Suprapubic skin (tissue), 4 donors: Measurements from ENCODE around the gene TEKT4. TPM values are rescaled to one million over a fixed set of nuclear protein-coding genes. Genes with fewer than 3 reads are reported as not detected.
A peak's percentile ranks its signal among the peaks of the same experiment; 100 is the strongest.
"Not testable (repeated sequence)": the region's sequence is repeated elsewhere in the genome, so short reads cannot be mapped to it uniquely, and the experiment has no call there.

ENCODE experiments used
- DNase-seq, 2 donors: peaks; one replicate each; pipeline ENCODE4 v3.0.0-alpha.2; 2019; ENCODE audit warnings: low spot score in 2 of 2
- H3K27ac ChIP-seq: fragments of 200-600 bp; sonication (generic); one replicate; pipeline ENCODE4 v1.5.1; 2019
- H3K27me3 ChIP-seq: fragments of 200-600 bp; sonication (generic); one replicate; pipeline ENCODE4 v1.5.1; 2019
- H3K36me3 ChIP-seq: fragments of 200-600 bp; sonication (generic); one replicate; pipeline ENCODE4 v1.5.1; 2019
- H3K4me1 ChIP-seq: fragments of 200-600 bp; sonication (generic); one replicate; pipeline ENCODE4 v1.5.1; 2019
- H3K4me3 ChIP-seq: fragments of 200-600 bp; sonication (generic); one replicate; pipeline ENCODE4 v1.5.1; 2019; ENCODE audit warnings: mild to moderate bottlenecking
- H3K9me3 ChIP-seq: fragments of 200-600 bp; sonication (generic); one replicate; pipeline ENCODE4 v1.5.1; 2019
- EP300 ChIP-seq: sonication (generic); formaldehyde crosslinking; IDR thresholded peaks from one replicate; pipeline ENCODE4 v1.6.1; 2017; ENCODE audit warnings: antibody characterized with exemption
- POLR2A ChIP-seq, 2 donors: fragments of 450-650 bp; IDR thresholded peaks; one replicate each; pipeline ENCODE4 v1.6.1; 2017; ENCODE audit warnings: antibody characterized with exemption in 2 of 2, mild to moderate bottlenecking in 2 of 2, moderate library complexity in 2 of 2
- POLR2AphosphoS5 ChIP-seq, 3 donors: sonication (generic); formaldehyde crosslinking; IDR thresholded peaks; one replicate each; pipeline ENCODE4 v1.6.1; 2017; ENCODE audit warnings: antibody characterized with exemption in 3 of 3
- WGBS: methylation state at CpG from one replicate; pipeline ENCODE4 v1.1.5; 2018; 5-methylcytosine and 5-hydroxymethylcytosine counted together
- total RNA-seq, 4 donors: library from RNA; depleted of rRNA; stranded (reverse); fragments of >200 nt; gene quantifications; one replicate each; pipeline ENCODE4 v1.1.0, GENCODE V29; 2016
- TF ChIP-seq, protein P1 (sequence below), 2 donors: fragments of 200-600 bp in 1 of 2; fragments of 450-650 bp in 1 of 2; sonication (generic) in 1 of 2; IDR thresholded peaks; one replicate each; pipeline ENCODE4 v1.5.1; 2016 to 2019; ENCODE audit warnings: antibody characterized with exemption in 2 of 2, mild to moderate bottlenecking in 1 of 2, moderate library complexity in 1 of 2

The TEKT4 gene
- total RNA-seq, 4 donors from 2014 or later, result not detected

DNA sequence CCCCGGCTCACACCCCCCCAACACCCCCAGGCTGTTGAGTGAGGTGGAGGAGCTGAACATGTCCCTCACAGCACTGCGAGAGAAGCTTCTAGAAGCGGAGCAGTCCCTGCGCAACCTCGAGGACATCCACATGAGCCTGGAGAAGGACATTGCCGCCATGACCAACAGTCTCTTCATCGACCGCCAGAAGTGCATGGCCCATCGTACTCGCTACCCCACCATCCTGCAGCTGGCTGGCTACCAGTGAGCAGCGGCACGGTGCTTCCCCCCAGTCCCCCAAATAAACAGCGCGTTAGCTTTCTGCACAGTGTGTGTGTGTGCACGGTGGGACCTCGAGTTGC is 5.3 kb downstream of the TEKT4 start:
- WGBS, result 90% methylated on average over 5 of the region's 16 CpGs
- peaks cover 43% of the 10 kb centered on the region for H3K27me3 ChIP-seq
- no peaks in the 10 kb centered on the region for H3K36me3 ChIP-seq
- H3K4me1 ChIP-seq, result no peaks in the 10 kb centered on the region
- no peaks in the 10 kb centered on the region for H3K9me3 ChIP-seq
- no peak overlapping the region for H3K4me3 ChIP-seq
- TF ChIP-seq POLR2A (IDR thresholded peaks at IDR 0.05), result no peak
- no peak for TF ChIP-seq POLR2AphosphoS5 (IDR thresholded peaks at IDR 0.05)
- TF ChIP-seq EP300, result no peak
- DNase-seq, result peak in 1 of 2 donors; percentile 48
- H3K27ac ChIP-seq, result no peak overlapping the region

DNA sequence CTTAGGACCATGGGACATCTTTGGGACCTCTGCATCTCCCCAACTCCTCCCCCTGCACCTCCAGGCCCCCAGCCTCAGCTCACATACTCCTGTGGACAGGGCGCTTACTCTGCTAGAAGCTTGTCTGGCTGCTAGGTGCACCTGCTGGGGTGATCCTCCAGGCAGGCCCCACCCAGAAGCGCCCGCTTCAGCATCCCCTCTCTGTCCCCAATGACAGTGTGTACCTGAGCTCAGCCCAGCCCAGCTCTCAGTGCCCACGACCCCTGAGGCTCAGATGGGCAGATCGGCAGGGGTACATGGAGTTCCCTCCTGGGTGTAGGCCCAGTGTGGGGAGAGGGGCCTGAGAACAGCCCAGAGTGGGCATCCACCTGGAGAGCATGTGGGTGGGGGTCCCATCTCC is 5.9 kb downstream of the TEKT4 start:
- no peaks in the 10 kb centered on the region for H3K9me3 ChIP-seq
- DNase-seq, result peak in 1 of 2 donors; percentile 32
- no peak overlapping the region for H3K27ac ChIP-seq
- no peaks in the 10 kb centered on the region for H3K4me1 ChIP-seq
- peaks cover 37% of the 10 kb centered on the region for H3K27me3 ChIP-seq
- H3K4me3 ChIP-seq, result no peak overlapping the region
- TF ChIP-seq POLR2AphosphoS5 (IDR thresholded peaks at IDR 0.05), result no peak
- no peak for TF ChIP-seq POLR2A (IDR thresholded peaks at IDR 0.05)
- no peak for TF ChIP-seq EP300
- TF ChIP-seq, protein P1, sequence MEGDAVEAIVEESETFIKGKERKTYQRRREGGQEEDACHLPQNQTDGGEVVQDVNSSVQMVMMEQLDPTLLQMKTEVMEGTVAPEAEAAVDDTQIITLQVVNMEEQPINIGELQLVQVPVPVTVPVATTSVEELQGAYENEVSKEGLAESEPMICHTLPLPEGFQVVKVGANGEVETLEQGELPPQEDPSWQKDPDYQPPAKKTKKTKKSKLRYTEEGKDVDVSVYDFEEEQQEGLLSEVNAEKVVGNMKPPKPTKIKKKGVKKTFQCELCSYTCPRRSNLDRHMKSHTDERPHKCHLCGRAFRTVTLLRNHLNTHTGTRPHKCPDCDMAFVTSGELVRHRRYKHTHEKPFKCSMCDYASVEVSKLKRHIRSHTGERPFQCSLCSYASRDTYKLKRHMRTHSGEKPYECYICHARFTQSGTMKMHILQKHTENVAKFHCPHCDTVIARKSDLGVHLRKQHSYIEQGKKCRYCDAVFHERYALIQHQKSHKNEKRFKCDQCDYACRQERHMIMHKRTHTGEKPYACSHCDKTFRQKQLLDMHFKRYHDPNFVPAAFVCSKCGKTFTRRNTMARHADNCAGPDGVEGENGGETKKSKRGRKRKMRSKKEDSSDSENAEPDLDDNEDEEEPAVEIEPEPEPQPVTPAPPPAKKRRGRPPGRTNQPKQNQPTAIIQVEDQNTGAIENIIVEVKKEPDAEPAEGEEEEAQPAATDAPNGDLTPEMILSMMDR (IDR thresholded peaks at IDR 0.05), result no peak
- 80% methylated on average over 5 of the region's 5 CpGs for WGBS
- no peaks in the 10 kb centered on the region for H3K36me3 ChIP-seq

DNA sequence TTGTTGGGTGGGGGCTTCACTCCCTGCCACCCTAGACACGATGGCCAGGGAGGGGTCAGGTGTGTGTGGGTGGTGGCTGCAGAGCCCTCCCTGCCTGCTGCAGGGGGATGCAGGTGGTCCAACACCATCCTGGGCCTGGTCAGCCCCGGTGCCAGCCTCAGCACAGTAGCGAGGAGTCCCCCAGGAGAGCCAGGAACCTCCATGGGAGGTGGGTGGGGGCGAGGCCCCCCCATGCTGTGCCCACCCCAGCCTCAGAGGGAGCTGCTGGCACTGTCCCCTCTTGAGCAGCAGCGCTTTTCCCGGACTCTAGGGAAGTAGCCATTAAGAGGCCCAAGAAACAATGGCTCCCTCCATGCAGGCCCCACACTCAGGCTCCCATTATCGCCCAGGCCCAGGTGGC is 7.3 kb downstream of the TEKT4 start:
- not testable (repeated sequence) for H3K4me3 ChIP-seq, H3K27ac ChIP-seq, DNase-seq, H3K4me1 ChIP-seq, H3K9me3 ChIP-seq, H3K36me3 ChIP-seq
- WGBS, result 60% methylated on average over 1 of the region's 7 CpGs
- H3K27me3 ChIP-seq, result peaks cover 23% of the 10 kb centered on the region

DNA sequence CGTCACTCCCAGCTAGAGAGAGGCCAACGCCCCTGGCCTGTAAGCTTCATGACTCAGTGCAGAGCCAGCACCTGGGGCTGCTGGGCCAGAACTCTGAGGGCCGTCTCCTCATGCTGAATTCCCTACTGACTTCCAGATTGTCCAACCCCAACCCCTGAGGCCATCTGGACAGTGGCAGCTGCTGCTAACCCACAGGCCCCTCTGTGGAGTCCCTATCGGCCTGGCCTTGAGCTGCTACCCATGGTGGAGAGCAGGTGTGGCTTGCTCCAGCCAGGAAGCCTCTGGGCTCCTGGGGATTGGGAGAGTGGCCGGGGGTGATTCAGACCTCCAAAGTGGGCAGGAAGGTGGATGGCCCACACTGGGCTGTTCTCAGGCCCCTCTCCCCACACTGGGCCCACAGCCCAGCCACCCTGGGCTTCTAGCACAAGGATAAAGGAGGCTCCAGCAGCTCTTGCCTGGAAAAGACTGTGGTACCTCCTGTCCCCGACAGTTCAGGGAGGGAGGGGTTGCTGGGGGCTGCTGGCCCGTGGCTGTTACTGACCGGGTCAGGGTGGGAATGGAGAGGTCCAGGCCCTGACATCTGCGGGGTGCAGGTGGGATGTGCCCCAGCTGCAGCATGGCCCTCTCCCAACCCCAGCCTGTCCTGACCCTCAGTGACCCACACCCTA is 8.2 kb downstream of the TEKT4 start:
- 82% methylated on average over 5 of the region's 9 CpGs for WGBS
- DNase-seq, result no peak
- no peaks in the 10 kb centered on the region for H3K36me3 ChIP-seq
- H3K27me3 ChIP-seq, result peaks cover 17% of the 10 kb centered on the region
- no peak overlapping the region for H3K27ac ChIP-seq
- H3K4me3 ChIP-seq, result no peak overlapping the region
- no peaks in the 10 kb centered on the region for H3K4me1 ChIP-seq
- no peaks in the 10 kb centered on the region for H3K9me3 ChIP-seq
- TF ChIP-seq, protein P1 (IDR thresholded peaks at IDR 0.05), result no peak
- no peak for TF ChIP-seq EP300

DNA sequence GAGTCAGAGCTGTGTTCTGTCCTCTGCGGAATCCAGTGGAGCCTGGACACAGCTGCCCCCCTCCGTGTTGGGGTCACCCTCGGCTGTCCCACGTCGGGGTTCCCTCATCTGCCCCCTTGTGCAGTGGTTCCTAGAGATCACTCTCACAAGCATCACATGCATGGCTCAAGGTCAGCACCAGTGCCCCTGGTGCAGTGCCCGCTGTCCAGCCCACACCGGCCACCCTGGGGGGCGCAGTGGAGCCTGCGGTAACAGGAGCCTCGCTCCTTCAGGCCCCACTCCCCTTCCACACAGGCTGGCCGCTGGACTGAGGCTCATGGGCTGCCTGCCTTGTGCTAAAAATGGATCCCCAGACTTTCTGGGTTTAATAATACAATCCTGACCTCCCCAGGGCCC is 8.8 kb downstream of the TEKT4 start:
- peak in 1 of 2 donors; percentile 42 for DNase-seq
- Histone ChIP-seq H3K9me3 (no peaks in the 10 kb centered on the region), H3K27me3 (peaks cover 12% of the 10 kb centered on the region), H3K36me3 (no peaks in the 10 kb centered on the region), H3K4me3 (no peak overlapping the region), H3K27ac (no peak overlapping the region), H3K4me1 (no peaks in the 10 kb centered on the region)
- TF ChIP-seq, protein P1 (IDR thresholded peaks at IDR 0.05), result no peak
- no peak for TF ChIP-seq EP300
- no peak for TF ChIP-seq POLR2A (IDR thresholded peaks at IDR 0.05)
- no peak for TF ChIP-seq POLR2AphosphoS5 (IDR thresholded peaks at IDR 0.05)
- WGBS, result 94% methylated on average over 6 of the region's 11 CpGs

DNA sequence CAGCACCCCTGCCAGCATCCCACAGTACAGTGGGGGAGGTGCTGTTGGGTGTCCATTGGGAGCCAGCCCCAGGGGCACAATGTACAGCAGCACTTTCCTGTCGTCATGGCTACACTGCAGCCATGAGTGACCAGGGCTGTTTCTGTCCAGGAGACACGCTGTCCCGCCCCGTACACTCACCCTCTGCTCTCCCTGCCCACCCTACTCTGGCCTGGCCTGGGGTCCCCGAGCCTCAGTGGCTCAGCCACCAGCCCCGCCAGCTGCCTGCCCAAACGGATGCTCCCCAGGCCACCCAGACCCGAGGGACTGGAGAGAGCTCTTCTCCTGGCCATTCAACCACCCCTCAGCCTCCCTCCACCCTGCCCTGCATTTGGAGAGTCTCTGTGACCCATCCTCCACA is 9.3 kb downstream of the TEKT4 start:
- Histone ChIP-seq H3K4me1 (no peaks in the 10 kb centered on the region), H3K27ac (no peak overlapping the region), H3K9me3 (no peaks in the 10 kb centered on the region), H3K4me3 (no peak overlapping the region), H3K27me3 (peaks cover 10% of the 10 kb centered on the region), H3K36me3 (no peaks in the 10 kb centered on the region)
- 40% methylated on average over 2 of the region's 8 CpGs for WGBS
- TF ChIP-seq EP300 (no peak), POLR2A (IDR thresholded peaks at IDR 0.05) (no peak), POLR2AphosphoS5 (IDR thresholded peaks at IDR 0.05) (no peak)
- TF ChIP-seq, protein P1 (IDR thresholded peaks at IDR 0.05), result no peak
- peak; percentile 46 to 77 for DNase-seq
